Jurkat, Clone E6-1 (cell line): ENCODE results near the gene POLD3.
"Not testable (repeated sequence)": the region's sequence is repeated elsewhere in the genome, so short reads cannot be mapped to it uniquely, and the experiment has no call there.

Experiments
- DNase-seq: peaks from one replicate; pipeline ENCODE4 v3.0.0-alpha.2; 2011; ENCODE audit warnings: low read depth, low spot score
- H3K4me3 ChIP-seq: 2 replicates; pipeline ENCODE4 v1.5.1; 2011; ENCODE audit warnings: mild to moderate bottlenecking, low read length, control low read depth, moderate library complexity

The POLD3 gene

DNA sequence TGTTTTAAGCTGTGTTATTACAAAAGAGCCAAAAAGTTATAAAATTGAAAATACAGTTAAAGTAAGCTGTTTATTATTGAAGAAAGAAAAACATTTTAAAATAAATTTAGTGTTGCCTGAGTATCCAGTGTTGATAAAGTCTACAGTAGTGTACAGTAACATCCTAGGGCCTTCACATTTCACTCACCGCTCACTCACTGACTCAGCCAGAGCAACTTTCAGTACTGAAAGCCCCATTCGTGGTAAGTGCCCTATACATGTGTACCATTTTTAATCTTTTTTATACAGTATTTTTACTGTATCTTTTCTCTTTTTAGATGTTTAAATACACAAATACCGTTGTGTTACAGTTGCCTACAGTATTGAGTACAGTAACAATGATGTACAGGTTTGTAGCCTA lies 35.0 kb downstream of the POLD3 start:
- no peak overlapping the region for H3K4me3 ChIP-seq
- DNase-seq: no peak

GRCh38 chr11:74630043-74630442 lies 37.7 kb downstream of the POLD3 start:
- no peak overlapping the region for H3K4me3 ChIP-seq
- no peak for DNase-seq

DNA sequence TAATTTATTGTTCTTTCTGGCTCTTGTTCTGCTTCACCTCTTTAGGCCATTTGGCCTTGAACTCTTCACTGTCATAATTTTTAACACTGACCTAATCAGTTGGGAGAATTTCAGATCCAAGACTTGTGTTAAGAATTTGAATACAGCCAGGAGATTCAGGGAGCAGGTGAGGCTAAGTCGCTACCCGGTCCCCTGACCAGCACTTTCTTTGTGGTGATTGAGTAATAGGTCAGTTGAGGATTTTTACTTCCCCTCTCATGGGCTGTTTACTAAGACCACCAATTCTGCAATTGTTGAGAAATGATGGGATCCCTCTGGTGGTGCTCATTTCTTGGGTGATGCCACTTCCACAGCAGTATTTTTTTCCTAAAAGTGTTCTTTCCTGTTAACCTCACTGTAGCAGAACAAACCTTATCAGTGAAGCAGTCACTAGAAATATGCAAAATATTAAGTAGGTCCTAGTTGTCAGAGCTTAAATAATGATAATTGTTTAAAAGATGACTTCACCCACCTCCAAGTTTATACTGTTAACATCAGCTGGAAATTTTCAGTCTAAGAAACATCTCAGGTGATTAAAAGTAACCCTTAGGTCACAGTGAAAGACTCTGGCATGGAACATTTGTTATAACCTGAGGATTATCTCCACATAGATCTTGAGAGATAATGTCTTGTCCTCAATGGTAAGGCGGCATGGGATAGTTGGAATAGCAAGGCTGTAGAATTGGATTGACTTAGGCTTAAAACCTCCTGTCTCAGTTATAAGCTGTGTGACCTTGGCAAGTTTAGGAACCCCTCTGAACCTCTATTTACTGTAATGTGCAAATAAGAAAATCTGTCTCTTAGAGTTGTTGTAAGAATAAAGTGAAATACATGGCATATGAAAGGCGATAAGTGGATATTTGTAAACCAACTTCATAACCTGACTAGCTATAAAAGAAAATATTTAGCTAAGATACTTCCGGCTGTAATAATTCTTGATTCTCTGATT lies 41.3 kb downstream of the POLD3 start:
- H3K4me3 ChIP-seq: no peak overlapping the region
- no peak for DNase-seq

GRCh38 chr11:74634537-74634936 lies 42.2 kb downstream of the POLD3 start:
- H3K4me3 ChIP-seq: no peak overlapping the region
- DNase-seq: no peak

GRCh38 chr11:74636630-74637184 lies 44.3 kb downstream of the POLD3 start:
- DNase-seq: no peak
- no peak overlapping the region for H3K4me3 ChIP-seq

DNA sequence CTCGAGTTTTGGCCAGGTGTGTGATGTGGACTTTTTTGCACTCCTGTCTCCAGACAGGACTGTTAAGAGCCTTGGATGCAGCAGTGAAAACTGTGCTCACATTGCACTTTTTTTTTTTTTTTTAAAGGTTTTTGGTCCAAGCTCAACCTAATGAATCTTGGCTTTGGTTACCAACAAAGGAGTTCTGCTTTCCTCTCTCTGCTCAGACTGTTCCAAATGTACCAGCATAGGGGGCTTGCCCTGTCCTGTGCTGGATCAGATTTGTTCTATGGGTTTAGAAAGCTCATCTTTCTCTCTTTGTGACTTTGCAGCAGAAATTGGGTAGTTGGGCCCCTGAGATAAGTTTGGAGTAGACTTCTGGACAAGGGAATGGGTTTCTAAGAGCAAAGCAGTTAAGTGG lies 45.3 kb downstream of the POLD3 start:
- no peak for DNase-seq
- no peak overlapping the region for H3K4me3 ChIP-seq

DNA sequence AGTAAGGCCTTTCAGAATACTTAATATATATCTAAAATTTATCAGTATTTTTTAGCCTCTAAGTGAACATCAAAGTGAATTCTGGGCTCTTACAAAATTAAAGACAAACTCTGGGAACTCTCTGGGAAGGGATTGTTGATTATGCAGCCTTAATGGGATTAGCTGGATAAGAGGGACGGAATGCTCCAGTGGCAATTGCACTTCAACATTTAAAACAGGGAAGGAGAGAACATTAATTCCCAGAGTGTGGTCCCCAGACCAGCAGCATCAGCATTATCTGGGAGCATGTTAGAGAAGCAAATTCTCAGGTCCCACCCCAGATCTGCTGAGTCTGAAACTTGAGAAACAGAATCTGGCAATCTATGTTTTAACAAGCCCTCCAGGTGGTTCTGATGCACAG lies 46.5 kb downstream of the POLD3 start:
- no peak overlapping the region for H3K4me3 ChIP-seq
- no peak for DNase-seq

DNA sequence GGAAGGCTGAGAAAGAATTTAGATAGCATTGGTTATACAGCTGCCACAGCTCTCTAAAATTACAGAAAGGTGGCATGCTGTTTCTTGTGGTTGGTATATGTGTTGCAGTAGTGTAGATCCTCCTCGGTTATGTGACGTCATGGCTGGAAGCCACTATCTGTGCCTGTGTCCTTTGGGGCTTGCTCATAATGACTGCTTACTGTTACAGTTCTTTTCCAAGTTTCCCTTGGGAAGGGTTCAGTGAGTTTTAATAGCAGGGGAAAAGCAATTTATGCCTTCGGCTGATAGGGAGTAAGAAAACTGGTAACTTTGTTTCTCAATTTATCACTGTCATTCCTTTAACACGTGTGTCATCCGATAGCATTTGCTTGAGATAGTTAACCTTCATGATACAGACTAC lies 47.2 kb downstream of the POLD3 start:
- H3K4me3 ChIP-seq: no peak overlapping the region
- peak; percentile 5 for DNase-seq

DNA sequence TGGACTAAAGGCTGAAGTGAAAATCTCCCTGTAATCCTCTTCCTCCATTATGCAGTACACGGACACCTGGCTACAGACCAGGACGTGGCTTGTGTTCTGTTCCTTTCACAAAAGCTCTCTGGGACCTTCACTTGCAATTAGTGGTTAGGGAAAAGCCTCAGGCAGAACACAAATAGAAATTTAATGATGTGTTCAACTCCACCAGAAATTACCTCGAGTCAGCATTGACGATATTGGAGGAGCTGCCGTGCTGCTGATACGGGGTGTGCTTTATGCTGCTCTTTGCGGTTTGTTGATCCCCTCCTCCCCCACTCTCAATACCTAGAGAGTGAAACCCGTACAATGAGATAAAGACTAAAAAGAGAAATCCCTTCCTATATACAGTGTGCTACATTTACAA lies 48.9 kb downstream of the POLD3 start:
- H3K4me3 ChIP-seq: no peak overlapping the region
- peak; percentile 9 for DNase-seq

DNA sequence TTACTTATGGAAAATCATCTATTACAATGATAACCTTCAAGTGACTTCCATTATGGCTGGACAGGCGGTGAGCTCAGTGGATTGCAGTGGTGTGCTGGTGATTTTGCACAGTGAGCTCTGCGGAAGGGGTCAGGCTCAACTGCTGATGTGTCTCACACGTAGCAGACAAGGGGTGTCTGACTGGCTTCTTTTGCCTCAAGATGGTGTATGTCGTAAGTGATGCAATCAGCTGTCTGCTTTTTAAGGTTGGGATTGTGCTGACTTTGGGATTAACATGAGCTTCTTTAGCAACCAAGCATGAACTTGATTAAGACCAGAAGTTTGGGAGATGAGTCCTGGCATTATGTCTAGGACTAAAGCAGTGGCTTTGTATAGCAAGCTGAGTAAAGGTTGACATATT lies 49.5 kb downstream of the POLD3 start:
- H3K4me3 ChIP-seq: no peak overlapping the region
- DNase-seq: no peak

DNA sequence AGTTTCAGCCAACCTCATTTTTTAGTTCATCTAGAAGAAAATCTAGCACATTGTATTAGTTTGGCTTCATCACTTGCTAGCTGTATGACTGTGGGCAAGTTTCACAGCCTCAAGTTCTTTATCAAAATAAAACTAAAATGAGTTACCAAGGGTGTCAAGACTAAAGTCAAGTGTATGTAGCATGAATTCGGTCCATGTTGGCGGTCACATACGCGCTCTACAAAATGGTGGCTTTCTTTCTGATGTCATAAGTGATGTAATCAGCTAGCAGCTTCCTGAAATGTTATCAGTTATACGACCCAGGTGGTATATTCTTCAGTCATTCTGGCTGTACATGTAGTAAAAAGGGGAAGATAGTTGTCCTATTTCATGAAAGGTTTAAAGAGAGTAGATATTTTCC lies 50.5 kb downstream of the POLD3 start:
- DNase-seq: no peak
- no peak overlapping the region for H3K4me3 ChIP-seq

GRCh38 chr11:74644081-74644480 lies 51.7 kb downstream of the POLD3 start:
- DNase-seq: no peak
- H3K4me3 ChIP-seq: no peak overlapping the region

DNA sequence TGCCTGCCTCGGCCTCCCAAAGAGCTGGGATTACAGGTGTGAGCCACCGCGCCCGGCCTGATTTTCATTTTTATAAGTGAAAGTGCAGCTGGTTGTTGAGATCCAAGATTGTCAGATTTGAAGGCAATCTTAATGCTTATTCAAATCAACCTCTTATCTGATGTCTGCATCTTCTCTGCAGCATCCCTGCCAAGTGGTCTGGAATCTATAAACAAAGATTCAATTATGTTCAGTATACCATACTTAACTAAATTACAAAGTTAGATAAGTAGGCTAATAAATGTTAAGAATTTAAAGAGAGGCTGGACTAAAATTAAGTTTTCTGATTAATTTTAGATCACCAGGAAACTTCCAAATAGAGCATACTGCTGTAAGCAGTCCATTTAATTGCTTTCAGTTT lies 53.8 kb downstream of the POLD3 start:
- H3K4me3 ChIP-seq: no peak overlapping the region
- no peak for DNase-seq

DNA sequence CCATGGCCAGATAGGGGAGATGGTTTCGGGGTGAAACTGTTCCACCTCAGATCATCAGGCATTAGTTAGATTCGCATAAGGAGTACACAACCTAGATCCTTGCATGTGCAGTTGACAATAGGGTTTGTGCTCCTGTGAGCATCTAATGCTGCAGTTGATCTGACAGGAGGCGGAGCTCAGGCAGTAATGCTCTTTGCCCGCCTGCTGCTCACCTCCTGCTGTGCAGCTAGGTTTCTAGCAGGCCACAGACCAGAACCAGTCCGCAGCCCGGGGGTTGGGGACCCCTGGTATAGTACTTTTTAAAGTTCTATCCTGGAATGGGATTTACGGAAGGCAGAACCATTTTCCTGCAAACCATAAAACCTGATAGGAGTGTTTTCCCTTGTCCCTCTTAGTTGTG lies 54.6 kb downstream of the POLD3 start:
- H3K4me3 ChIP-seq: no peak overlapping the region
- no peak for DNase-seq

DNA sequence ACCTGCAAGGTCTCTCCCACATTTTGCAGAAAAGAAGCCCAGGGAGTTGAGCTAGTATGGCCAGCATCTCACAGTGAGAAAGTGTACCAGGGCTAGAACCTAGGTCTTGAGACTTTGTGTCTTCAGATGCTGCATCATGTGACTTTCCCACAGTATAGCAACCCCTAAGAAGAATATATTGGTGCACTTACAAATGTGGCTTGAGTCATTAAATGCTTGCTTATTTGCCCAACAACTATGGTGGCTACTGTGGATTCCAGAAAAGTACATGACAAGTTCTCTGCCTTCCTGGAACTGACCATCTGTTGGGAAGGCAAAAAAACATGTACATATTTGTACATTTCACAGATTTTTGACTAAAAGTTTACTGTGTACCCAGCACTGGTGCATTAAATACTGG lies 55.0 kb downstream of the POLD3 start:
- H3K4me3 ChIP-seq: no peak overlapping the region
- DNase-seq: no peak

DNA sequence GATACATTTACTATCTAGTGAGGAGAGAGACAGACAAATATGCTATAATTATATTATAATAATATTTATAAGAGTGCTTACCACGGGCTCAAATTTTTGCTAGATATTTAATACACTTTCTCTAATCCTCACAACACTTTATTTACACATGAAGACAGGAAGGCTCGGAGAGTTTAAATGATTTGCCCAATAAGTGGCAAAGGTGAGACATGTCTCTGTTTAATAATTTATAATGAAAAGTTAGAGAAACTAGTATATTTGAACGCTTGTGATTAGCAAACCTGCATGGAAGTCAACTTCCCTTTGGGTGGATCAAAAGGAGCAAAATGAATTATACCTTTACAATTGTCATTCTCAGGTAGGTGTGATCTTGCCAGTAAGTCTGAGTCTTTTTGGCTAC lies 55.4 kb downstream of the POLD3 start:
- no peak for DNase-seq
- H3K4me3 ChIP-seq: no peak overlapping the region

DNA sequence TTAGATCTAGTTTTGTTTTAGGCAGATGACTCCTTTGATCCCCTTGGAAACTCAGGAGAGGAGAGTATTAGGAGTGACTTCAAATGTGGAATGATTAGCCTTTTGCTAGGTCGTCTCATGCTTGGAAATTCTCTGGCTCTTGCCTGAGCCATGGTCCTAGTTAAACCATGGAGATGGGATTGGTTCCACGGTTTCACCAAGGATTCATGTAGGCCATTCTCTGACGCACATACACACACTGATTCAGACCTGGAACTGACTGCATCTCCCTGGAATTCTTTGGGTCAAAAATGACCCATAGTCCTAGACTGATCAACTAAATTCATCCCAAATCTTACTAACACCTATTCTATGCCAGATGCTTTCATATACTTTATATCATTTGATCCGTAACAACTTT lies 56.5 kb downstream of the POLD3 start:
- no peak overlapping the region for H3K4me3 ChIP-seq
- DNase-seq: no peak

- DNase-seq: no peak
- no peak overlapping the region for H3K4me3 ChIP-seq
These were observed 58.1 kb downstream of the POLD3 start for GRCh38 chr11:74650498-74650897.

GRCh38 chr11:74654976-74655375 lies 62.6 kb downstream of the POLD3 start:
- H3K4me3 ChIP-seq: no peak overlapping the region
- no peak for DNase-seq

DNA sequence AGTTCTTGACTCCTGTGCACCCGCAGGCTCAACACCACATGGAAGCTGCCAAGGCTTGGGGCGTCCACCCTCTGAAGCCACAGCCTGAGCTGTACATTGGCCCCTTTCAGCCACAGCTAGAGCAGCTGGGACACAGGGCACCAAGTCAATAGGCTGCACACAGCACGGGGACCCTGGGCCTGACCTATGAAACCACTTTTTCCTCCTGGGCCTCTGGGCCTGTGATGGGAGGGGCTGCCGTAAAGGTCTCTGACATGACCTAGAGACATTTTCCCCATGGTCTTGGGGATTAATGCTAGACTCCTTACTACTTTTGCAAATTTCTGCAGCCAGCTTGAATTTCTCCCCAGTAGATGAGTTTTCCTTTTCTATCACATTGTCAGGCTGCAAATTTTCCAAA lies 66.7 kb downstream of the POLD3 start:
- H3K4me3 ChIP-seq, DNase-seq: not testable (repeated sequence)
